Tibial artery (tissue), 4 donors: ENCODE measurements around the gene MTG1.

Source experiments
- DNase-seq, 2 donors: peaks; one replicate each; pipeline ENCODE4 v3.0.0-alpha.2; 2019
- H3K27ac ChIP-seq, 2 donors: fragments of 200-600 bp; sonication (generic) in 1 of 2; 1 replicate in 1 of 2; 2 replicates in 1 of 2; pipeline ENCODE4 v1.5.1; 2018 to 2019; ENCODE audit warnings: mild to moderate bottlenecking in 1 of 2
- H3K27me3 ChIP-seq, 2 donors: fragments of 200-600 bp; sonication (generic) in 1 of 2; one replicate each; pipeline versions ENCODE4 v1.5.1 to v1.6.0; 2016 to 2019
- H3K36me3 ChIP-seq, 3 donors: fragments of 200-600 bp; sonication (generic) in 2 of 3; one replicate each; pipeline ENCODE4 v1.5.1; 2016 to 2019; ENCODE audit warnings: mild to moderate bottlenecking in 2 of 3
- H3K4me1 ChIP-seq, 4 donors: fragments of 200-600 bp; sonication (generic) in 2 of 4; 1 replicate in 3 of 4; 2 replicates in 1 of 4; pipeline ENCODE4 v1.5.1; 2016 to 2019
- H3K4me3 ChIP-seq, 2 donors: fragments of 200-600 bp; sonication (generic) in 1 of 2; 1 replicate in 1 of 2; 2 replicates in 1 of 2; pipeline ENCODE4 v1.5.1; 2018 to 2019; ENCODE audit warnings: mild to moderate bottlenecking in 2 of 2
- H3K9me3 ChIP-seq, 3 donors: fragments of 200-600 bp; sonication (generic) in 1 of 3; one replicate each; pipeline ENCODE4 v1.5.1; 2016 to 2019
- intact Hi-C: fragments of 100-400 bp; cut with DNase I; formaldehyde crosslinking; loops from one replicate; pipeline ENCODE4 v1.15.0; 2023; ENCODE audit warnings: low total_unique reads
- TF ChIP-seq, protein P1 (sequence below), 2 experiments: fragments of 200-600 bp in 1 of 2; fragments of 450-650 bp in 1 of 2; IDR thresholded peaks; one replicate each; pipeline ENCODE4 v1.5.1; 2017 to 2019; ENCODE audit warnings: antibody characterized with exemption in 2 of 2, mild to moderate bottlenecking in 1 of 2, moderate library complexity in 1 of 2

Gene MTG1, protein sequence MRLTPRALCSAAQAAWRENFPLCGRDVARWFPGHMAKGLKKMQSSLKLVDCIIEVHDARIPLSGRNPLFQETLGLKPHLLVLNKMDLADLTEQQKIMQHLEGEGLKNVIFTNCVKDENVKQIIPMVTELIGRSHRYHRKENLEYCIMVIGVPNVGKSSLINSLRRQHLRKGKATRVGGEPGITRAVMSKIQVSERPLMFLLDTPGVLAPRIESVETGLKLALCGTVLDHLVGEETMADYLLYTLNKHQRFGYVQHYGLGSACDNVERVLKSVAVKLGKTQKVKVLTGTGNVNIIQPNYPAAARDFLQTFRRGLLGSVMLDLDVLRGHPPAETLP

DNA sequence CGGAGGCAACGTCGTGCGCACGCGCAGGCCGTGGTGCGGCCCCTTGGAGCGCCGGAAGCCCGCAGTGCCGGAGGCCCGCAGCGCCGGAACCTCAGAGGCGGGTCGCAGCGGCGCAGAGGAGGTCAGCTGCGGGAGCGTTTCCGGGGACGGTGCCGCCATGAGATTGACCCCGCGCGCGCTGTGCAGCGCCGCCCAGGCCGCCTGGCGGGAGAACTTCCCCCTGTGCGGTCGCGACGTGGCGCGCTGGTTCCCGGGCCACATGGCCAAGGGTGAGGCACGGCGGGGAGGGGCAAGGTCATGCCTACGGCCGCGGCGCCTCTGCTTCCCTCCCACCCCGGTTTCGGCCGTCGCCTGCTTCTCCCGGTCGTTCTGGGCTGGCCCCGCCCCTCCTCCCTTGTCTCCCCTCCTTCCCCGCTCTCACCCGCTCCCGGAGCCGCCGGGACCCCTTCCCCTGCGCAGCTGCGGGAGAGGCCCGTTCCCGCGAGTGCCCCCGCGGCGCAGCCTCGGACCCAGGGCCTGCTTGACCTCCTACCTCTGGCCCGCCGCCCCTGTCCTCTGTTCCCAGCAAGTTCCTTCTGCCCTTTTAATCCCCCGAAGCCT, at the start of gene MTG1:
Gene MTG1 (plus strand): TSS at position 94 of the 600 bp plus-strand sequence. CDS start 64 bp downstream, at position 158.
- no peaks in the 10 kb centered on the region for H3K9me3 ChIP-seq
- H3K4me1 ChIP-seq, result peaks cover 4 to 16% (median 11%) of the 10 kb centered on the region in 4 donors
- peak within 1 kb of the TSS; percentile 75 to 90 for H3K27ac ChIP-seq
- intact Hi-C loops, result no loop called here
- no peaks in the 10 kb centered on the region for H3K27me3 ChIP-seq
- peak; percentile 89 to 96 for DNase-seq
- TF ChIP-seq, protein P1, sequence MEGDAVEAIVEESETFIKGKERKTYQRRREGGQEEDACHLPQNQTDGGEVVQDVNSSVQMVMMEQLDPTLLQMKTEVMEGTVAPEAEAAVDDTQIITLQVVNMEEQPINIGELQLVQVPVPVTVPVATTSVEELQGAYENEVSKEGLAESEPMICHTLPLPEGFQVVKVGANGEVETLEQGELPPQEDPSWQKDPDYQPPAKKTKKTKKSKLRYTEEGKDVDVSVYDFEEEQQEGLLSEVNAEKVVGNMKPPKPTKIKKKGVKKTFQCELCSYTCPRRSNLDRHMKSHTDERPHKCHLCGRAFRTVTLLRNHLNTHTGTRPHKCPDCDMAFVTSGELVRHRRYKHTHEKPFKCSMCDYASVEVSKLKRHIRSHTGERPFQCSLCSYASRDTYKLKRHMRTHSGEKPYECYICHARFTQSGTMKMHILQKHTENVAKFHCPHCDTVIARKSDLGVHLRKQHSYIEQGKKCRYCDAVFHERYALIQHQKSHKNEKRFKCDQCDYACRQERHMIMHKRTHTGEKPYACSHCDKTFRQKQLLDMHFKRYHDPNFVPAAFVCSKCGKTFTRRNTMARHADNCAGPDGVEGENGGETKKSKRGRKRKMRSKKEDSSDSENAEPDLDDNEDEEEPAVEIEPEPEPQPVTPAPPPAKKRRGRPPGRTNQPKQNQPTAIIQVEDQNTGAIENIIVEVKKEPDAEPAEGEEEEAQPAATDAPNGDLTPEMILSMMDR (IDR thresholded peaks at IDR 0.05), result peak; percentile 34 to 43
- peak within 1 kb of the TSS; percentile 81 to 95 for H3K4me3 ChIP-seq
- H3K36me3 ChIP-seq, result peaks cover 6 to 58% (median 31%) of the 10 kb centered on the region in 3 donors

DNA sequence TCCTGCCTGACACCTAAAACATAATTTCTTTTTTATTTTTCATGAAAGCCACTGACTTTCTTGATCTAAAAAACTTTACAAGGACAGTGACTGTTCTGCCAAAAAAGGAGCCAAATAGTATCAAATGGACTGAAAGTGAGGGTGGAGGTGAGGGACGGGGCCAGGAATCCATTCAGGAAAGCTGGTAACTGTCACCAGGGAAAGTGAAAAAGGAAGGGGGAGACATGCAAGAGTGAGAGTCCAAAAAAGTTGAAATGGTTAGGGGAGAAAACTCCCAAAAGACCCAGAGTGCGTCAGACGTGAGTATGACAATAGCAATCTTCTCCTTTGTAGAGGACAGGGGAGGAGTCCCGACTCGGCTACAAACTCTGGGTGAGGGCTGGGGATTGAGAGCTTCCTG, 49.7 kb upstream of the MTG1 start:
- Histone ChIP-seq H3K27ac (no peak overlapping the region), H3K27me3 (peaks cover 0 to 91% of the 10 kb centered on the region in 2 donors), H3K9me3 (no peaks in the 10 kb centered on the region), H3K4me3 (no peak overlapping the region), H3K36me3 (no peaks in the 10 kb centered on the region), H3K4me1 (no peaks in the 10 kb centered on the region)
- intact Hi-C loops, result no loop called here
- TF ChIP-seq, protein P1 (IDR thresholded peaks at IDR 0.05), result no peak
- no peak for DNase-seq

DNA sequence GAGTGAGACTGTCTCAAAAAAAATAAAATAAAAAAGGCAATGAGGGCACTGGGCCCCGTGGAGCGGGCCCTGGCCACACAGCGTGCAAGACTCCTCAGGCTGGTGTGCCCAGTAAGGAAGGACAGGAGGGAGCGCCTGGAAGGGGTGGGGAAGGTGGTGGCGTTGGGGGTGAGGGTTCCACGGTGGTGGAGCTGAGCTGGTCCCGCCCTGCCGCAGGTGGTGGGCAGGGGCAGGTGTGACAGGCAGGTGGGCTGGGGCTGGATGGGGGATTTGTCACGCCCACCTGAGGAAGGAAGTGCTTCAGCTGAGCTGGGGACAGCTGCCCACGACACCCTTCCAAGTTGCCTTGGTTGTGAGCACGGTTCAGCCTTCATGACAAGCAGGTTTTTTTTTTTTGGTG, 47.5 kb upstream of the MTG1 start:
- DNase-seq, result no peak
- TF ChIP-seq, protein P1 (IDR thresholded peaks at IDR 0.05), result no peak
- no peak overlapping the region for H3K27ac ChIP-seq
- H3K36me3 ChIP-seq, result no peaks in the 10 kb centered on the region
- H3K27me3 ChIP-seq, result peaks cover 0 to 96% of the 10 kb centered on the region in 2 donors
- no peaks in the 10 kb centered on the region for H3K4me1 ChIP-seq
- H3K9me3 ChIP-seq, result no peaks in the 10 kb centered on the region
- intact Hi-C loops, result no loop called here
- no peak overlapping the region for H3K4me3 ChIP-seq

DNA sequence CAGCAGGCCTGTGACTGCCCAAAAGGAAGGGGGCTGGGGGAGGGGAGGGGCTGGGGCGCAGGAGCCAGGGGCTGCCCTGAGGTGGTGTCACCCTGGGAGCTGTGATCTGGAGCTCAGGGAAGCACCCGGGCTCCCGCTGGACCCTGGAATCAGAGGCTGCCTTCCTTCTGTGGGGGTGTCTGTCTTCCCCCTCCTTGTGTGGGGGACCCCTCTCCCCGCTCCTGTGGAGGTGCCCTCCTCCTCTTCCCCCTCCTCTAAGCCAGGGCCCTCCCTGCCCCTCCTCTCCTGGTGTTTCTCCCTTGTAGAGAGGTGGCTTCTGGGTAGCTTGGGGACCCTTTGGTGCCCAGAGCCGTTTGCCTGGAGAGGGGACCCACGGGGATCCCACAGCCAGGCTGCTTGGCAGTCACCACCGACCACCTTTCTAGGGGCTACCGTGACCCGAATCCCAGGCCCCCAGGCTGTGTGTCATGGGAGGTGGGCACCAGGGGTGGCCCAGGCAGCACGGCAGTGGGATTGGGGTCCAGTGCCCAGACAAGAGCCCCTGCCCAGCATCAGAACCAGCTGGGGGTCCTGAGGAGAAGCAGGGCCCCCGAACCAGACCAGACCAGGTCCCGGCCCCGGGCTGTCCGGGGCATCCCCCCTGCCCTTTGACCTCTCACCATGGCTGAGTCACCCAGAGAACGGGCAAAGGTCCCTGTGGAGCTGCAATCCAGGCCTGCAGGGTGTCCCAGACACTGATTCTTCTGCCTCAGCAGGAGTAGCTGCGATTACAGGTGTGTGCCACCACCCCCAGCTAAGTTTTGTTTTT, 46.0 kb upstream of the MTG1 start:
- TF ChIP-seq, protein P1 (IDR thresholded peaks at IDR 0.05), result no peak

DNA sequence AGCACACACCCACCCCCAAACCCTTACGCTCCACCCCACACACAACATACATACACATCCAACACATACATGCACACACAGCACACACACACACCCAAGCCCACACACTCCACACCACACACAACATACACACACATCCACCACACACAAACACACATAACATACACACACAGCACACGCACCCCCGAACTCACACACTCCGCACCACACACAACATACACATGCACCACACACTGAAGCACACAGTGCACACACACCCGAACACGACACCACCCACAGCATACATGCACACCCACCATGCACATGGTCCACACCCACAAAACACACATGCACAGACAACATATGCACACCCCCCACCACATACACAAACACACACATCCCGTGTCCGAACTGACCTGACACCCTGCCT, 44.8 kb upstream of the MTG1 start:
- TF ChIP-seq, protein P1 (IDR thresholded peaks at IDR 0.05), result no peak
- intact Hi-C loops, result no loop called here
- no peaks in the 10 kb centered on the region for H3K4me1 ChIP-seq
- H3K36me3 ChIP-seq, result no peaks in the 10 kb centered on the region
- peaks cover 0 to 81% of the 10 kb centered on the region in 2 donors for H3K27me3 ChIP-seq
- H3K4me3 ChIP-seq, result no peak overlapping the region
- H3K9me3 ChIP-seq, result no peaks in the 10 kb centered on the region
- DNase-seq, result no peak
- no peak overlapping the region for H3K27ac ChIP-seq

More for the DNA sequence above, 46.0 kb upstream of the MTG1 start:
- H3K4me1 ChIP-seq, result no peaks in the 10 kb centered on the region
- no peak for DNase-seq
- H3K9me3 ChIP-seq, result no peaks in the 10 kb centered on the region
- no peak overlapping the region for H3K27ac ChIP-seq
- intact Hi-C loops, result no loop called here
- H3K27me3 ChIP-seq, result peaks cover 0 to 91% of the 10 kb centered on the region in 2 donors
- H3K36me3 ChIP-seq, result no peaks in the 10 kb centered on the region
- no peak overlapping the region for H3K4me3 ChIP-seq
